Erythroblast (primary cell): ENCODE results near the gene PRR29.

Experiments used
- DNase-seq, 2 experiments: peaks; one replicate each; lab custom pipeline; 2025; lab: John Stamatoyannopoulos, UW
- GATA1 ChIP-seq: IDR thresholded peaks from 2 replicates; pipeline ENCODE4 v1.6.1; 2011; ENCODE audit warnings: low read depth, mild to moderate bottlenecking, control low read depth, low read length, moderate library complexity
- POLR2A ChIP-seq: IDR thresholded peaks from 2 replicates; pipeline ENCODE4 v1.6.1; 2011; ENCODE audit warnings: mild to moderate bottlenecking, low read length

Gene PRR29

GRCh38 chr17:64042700-64043485, 44.7 kb downstream of the PRR29 start:
- DNase-seq: no peak
- no peak for TF ChIP-seq GATA1
- TF ChIP-seq POLR2A: no peak

- no peak for TF ChIP-seq GATA1
- no peak for TF ChIP-seq POLR2A
- DNase-seq: no peak
These were observed 47.0 kb downstream of the PRR29 start for GRCh38 chr17:64045176-64045575.

- DNase-seq: no peak
- TF ChIP-seq POLR2A: no peak
- no peak for TF ChIP-seq GATA1
These were observed 50.7 kb downstream of the PRR29 start for GRCh38 chr17:64048805-64049204.

GRCh38 chr17:64051153-64051552, 53.0 kb downstream of the PRR29 start:
- TF ChIP-seq GATA1 (no peak), POLR2A (no peak)

GRCh38 chr17:64053101-64053500, 55.0 kb downstream of the PRR29 start:
- DNase-seq: no peak
- TF ChIP-seq GATA1 (no peak), POLR2A (no peak)

More at GRCh38 chr17:64051153-64051552, 53.0 kb downstream of the PRR29 start:
- no peak for DNase-seq
